Vagina (tissue), 2 donors: ENCODE data around the gene SPIB.

Experiments
- CTCF ChIP-seq, 3 experiments: fragments of 450-650 bp in 2 of 3; fragments of 200-600 bp in 1 of 3; sonication (generic) in 1 of 3; IDR thresholded peaks; one replicate each; pipeline ENCODE4 v1.5.1; 2017 to 2019; ENCODE audit warnings: antibody characterized with exemption in 3 of 3, mild to moderate bottlenecking in 2 of 3, moderate library complexity in 2 of 3
- POLR2A ChIP-seq, 2 donors: fragments of 450-650 bp; IDR thresholded peaks; one replicate each; pipeline ENCODE4 v1.6.1; 2017; ENCODE audit warnings: antibody characterized with exemption in 2 of 2, mild to moderate bottlenecking in 2 of 2, moderate library complexity in 2 of 2

- TF ChIP-seq CTCF (IDR thresholded peaks at IDR 0.05) (no peak), POLR2A (IDR thresholded peaks at IDR 0.05) (no peak)
These were observed 31.9 kb downstream of the SPIB start for GRCh38 chr19:50450369-50451222.
